Astrocyte of the cerebellum (primary cell): ENCODE data around the gene CTIF.

ENCODE experiments used
- DNase-seq: peaks from one replicate; pipeline ENCODE4 v3.0.0-alpha.2; 2011; ENCODE audit warnings: low read depth
- H3K4me3 ChIP-seq: 2 replicates; pipeline ENCODE4 v1.5.1; 2011; ENCODE audit warnings: mild to moderate bottlenecking, low read depth, low read length, moderate library complexity
- CTCF ChIP-seq: IDR thresholded peaks from 2 replicates; pipeline ENCODE4 v1.5.1; 2012; ENCODE audit warnings: low read length, low read depth, moderate library complexity, mild to moderate bottlenecking; ENCODE audit errors: missing control alignments
- in situ Hi-C: cut with HindIII; loops from 2 replicates; pipeline ENCODE4 v1.10.0; 2017; ENCODE audit warnings: low sequenced_read_pairs

The CTIF gene

GRCh38 chr18:48852292-48852691 lies 313.5 kb downstream of the CTIF start:
- no peak for DNase-seq
- no peak for TF ChIP-seq CTCF
- no peak overlapping the region for H3K4me3 ChIP-seq
- in situ Hi-C loops, result no loop called here

- no peak for DNase-seq
These were observed 314.0 kb downstream of the CTIF start for GRCh38 chr18:48852794-48853193.

GRCh38 chr18:48853588-48853987 lies 314.8 kb downstream of the CTIF start:
- DNase-seq, result no peak
- TF ChIP-seq CTCF, result no peak
- H3K4me3 ChIP-seq, result no peak overlapping the region
- in situ Hi-C loops, result no loop called here

More at GRCh38 chr18:48852794-48853193, 314.0 kb downstream of the CTIF start:
- H3K4me3 ChIP-seq, result no peak overlapping the region
- in situ Hi-C loops, result no loop called here
- no peak for TF ChIP-seq CTCF

- in situ Hi-C loops, result no loop called here
- no peak for DNase-seq
- H3K4me3 ChIP-seq, result no peak overlapping the region
- no peak for TF ChIP-seq CTCF
These were observed 315.9 kb downstream of the CTIF start for GRCh38 chr18:48854780-48855179.

- TF ChIP-seq CTCF, result no peak
- no peak overlapping the region for H3K4me3 ChIP-seq
- no peak for DNase-seq
- in situ Hi-C loops, result no loop called here
These were observed 316.9 kb downstream of the CTIF start for GRCh38 chr18:48855422-48856377.

GRCh38 chr18:48857023-48857694 lies 318.3 kb downstream of the CTIF start:
- no peak for TF ChIP-seq CTCF
- no peak for DNase-seq
- H3K4me3 ChIP-seq, result no peak overlapping the region
- in situ Hi-C loops, result no loop called here
